K562 (cell line): Measurements from ENCODE around the gene CTF1. TPM values are rescaled to one million over a fixed set of nuclear protein-coding genes. Genes with fewer than 3 reads are reported as not detected.

ENCODE experiments used
- TBP ChIP-seq: optimal IDR thresholded peaks from 2 replicates; pipeline ENCODE3; 2011; ENCODE audit warnings: low read depth, low read length, improper control_type of control experiment
- ZKSCAN8 ChIP-seq: fragments of 200-800 bp; sonication (Bioruptor generic); IDR thresholded peaks from 2 replicates; pipeline ENCODE4 v1.6.1; 2016; ENCODE audit warnings: missing genetic modification characterization, missing compliant biosample characterization
- ZNF282 ChIP-seq: sonication (generic); formaldehyde crosslinking; IDR thresholded peaks from 2 replicates; pipeline ENCODE4 v1.8.1; 2023; ENCODE audit warnings: missing genetic modification reagents
- ZNF696 ChIP-seq: fragments of 250-450 bp; sonication (Bioruptor Pico); conservative IDR thresholded peaks from 2 replicates; pipeline ENCODE4 v1.4.0; 2020; ENCODE audit warnings: mild to moderate bottlenecking, moderate library complexity
- ZNF707 ChIP-seq: fragments of 250-450 bp; sonication (Bioruptor Pico); conservative IDR thresholded peaks from 2 replicates; pipeline ENCODE4 v1.8.0; 2022; ENCODE audit warnings: inconsistent platforms, mild to moderate bottlenecking, moderate library complexity
- polyA plus RNA-seq, 8 experiments: library from polyadenylated mRNA; depleted of rRNA in 4 of 8; stranded (reverse) in 5 of 8; unstranded in 3 of 8; fragments of >200 nt; fragmentation: Nextera tagmentation in 2 of 8; fragmentation: Illumina TruSeq in 1 of 8; extraction: Ambion mirVana in 2 of 8; extraction: Trizol in 1 of 8; gene quantifications; 2 replicates each; pipeline versions ENCODE4 v1.2.1 to v1.2.3, GENCODE V29; 2011 to 2014; ENCODE audit warnings: inconsistent platforms in 1 of 8, missing spikeins in 1 of 8
- total RNA-seq, 7 experiments: library from RNA; depleted of rRNA in 6 of 7; stranded (reverse); fragments of >200 nt in 6 of 7; fragmentation: Illumina TruSeq in 2 of 7; extraction: Trizol in 2 of 7; gene quantifications; 2 replicates each; pipeline versions ENCODE4 v1.2.1 to v1.2.3, GENCODE V29; 2011 to 2021; ENCODE audit warnings: low replicate concordance in 1 of 7
- TF ChIP-seq, protein P1 (sequence below), 2 experiments: IDR thresholded peaks in 1 of 2; conservative IDR thresholded peaks in 1 of 2; 2 replicates each; pipeline ENCODE4 v1.6.1; 2016; ENCODE audit warnings: low read depth in 2 of 2, mild to moderate bottlenecking in 1 of 2, missing compliant biosample characterization in 1 of 2, missing genetic modification characterization in 1 of 2, moderate library complexity in 1 of 2
- TF ChIP-seq, protein P2 (sequence below): conservative IDR thresholded peaks from 2 replicates; pipeline ENCODE4 v1.6.1; 2011; ENCODE audit warnings: low read depth, mild to moderate bottlenecking, low read length; ENCODE audit not compliant: control insufficient read depth
- TF ChIP-seq, protein P3 (sequence below), 2 experiments: fragments of 450-650 bp; formaldehyde crosslinking in 1 of 2; IDR thresholded peaks; 2 replicates each; pipeline versions ENCODE4 v1.4.0 to v1.6.1; 2014 to 2020; ENCODE audit warnings: mild to moderate bottlenecking in 2 of 2, borderline replicate concordance in 1 of 2, low read depth in 1 of 2
- TF ChIP-seq, protein P4 (sequence below): IDR thresholded peaks from 2 replicates; pipeline ENCODE4 v1.6.1; 2011; ENCODE audit not compliant: insufficient read length; ENCODE audit errors: extremely low read depth

The CTF1 gene
- total and polyA plus RNA-seq, 9 of the 15 experiments (the other 6 are each of a cell fraction or from before 2014, with no cell fraction given) = 0.24 to 2.5 (median 0.44) TPM

DNA sequence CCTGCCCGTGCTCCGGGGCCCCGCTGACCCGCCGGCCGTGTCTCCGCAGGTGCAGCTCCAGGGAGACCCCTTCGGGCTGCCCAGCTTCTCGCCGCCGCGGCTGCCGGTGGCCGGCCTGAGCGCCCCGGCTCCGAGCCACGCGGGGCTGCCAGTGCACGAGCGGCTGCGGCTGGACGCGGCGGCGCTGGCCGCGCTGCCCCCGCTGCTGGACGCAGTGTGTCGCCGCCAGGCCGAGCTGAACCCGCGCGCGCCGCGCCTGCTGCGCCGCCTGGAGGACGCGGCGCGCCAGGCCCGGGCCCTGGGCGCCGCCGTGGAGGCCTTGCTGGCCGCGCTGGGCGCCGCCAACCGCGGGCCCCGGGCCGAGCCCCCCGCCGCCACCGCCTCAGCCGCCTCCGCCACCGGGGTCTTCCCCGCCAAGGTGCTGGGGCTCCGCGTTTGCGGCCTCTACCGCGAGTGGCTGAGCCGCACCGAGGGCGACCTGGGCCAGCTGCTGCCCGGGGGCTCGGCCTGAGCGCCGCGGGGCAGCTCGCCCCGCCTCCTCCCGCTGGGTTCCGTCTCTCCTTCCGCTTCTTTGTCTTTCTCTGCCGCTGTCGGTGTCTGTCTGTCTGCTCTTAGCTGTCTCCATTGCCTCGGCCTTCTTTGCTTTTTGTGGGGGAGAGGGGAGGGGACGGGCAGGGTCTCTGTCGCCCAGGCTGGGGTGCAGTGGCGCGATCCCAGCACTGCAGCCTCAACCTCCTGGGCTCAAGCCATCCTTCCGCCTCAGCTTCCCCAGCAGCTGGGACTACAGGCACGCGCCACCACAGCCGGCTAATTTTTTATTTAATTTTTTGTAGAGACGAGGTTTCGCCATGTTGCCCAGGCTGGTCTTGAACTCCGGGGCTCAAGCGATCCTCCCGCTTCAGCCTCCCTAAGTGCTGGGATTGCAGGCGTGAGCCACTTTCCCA, 5.9 kb downstream of the CTF1 start (continued):
- TF ChIP-seq, protein P1, sequence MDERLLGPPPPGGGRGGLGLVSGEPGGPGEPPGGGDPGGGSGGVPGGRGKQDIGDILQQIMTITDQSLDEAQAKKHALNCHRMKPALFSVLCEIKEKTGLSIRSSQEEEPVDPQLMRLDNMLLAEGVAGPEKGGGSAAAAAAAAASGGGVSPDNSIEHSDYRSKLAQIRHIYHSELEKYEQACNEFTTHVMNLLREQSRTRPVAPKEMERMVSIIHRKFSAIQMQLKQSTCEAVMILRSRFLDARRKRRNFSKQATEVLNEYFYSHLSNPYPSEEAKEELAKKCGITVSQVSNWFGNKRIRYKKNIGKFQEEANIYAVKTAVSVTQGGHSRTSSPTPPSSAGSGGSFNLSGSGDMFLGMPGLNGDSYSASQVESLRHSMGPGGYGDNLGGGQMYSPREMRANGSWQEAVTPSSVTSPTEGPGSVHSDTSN (CRISPR knock-in tag; IDR thresholded peaks at IDR 0.05; ENCODE audit: low read depth) = no peak
- TF ChIP-seq, protein P1 (tag; conservative IDR thresholded peaks at IDR 0.05; ENCODE audit: low read depth) = no peak
- TF ChIP-seq ZNF696 (CRISPR knock-in tag) = no peak
- TF ChIP-seq, protein P2, sequence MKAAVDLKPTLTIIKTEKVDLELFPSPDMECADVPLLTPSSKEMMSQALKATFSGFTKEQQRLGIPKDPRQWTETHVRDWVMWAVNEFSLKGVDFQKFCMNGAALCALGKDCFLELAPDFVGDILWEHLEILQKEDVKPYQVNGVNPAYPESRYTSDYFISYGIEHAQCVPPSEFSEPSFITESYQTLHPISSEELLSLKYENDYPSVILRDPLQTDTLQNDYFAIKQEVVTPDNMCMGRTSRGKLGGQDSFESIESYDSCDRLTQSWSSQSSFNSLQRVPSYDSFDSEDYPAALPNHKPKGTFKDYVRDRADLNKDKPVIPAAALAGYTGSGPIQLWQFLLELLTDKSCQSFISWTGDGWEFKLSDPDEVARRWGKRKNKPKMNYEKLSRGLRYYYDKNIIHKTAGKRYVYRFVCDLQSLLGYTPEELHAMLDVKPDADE = peak; percentile 69; the same call in 1 of the 2 replicates
- peak; percentile 38 for TF ChIP-seq TBP
- no peak for TF ChIP-seq ZNF707 (CRISPR knock-in tag)
- TF ChIP-seq ZNF282 (CRISPR knock-in tag) = peak; percentile 55; the same call in 1 of the 2 replicates
- TF ChIP-seq ZKSCAN8 = no peak
- TF ChIP-seq, protein P3, sequence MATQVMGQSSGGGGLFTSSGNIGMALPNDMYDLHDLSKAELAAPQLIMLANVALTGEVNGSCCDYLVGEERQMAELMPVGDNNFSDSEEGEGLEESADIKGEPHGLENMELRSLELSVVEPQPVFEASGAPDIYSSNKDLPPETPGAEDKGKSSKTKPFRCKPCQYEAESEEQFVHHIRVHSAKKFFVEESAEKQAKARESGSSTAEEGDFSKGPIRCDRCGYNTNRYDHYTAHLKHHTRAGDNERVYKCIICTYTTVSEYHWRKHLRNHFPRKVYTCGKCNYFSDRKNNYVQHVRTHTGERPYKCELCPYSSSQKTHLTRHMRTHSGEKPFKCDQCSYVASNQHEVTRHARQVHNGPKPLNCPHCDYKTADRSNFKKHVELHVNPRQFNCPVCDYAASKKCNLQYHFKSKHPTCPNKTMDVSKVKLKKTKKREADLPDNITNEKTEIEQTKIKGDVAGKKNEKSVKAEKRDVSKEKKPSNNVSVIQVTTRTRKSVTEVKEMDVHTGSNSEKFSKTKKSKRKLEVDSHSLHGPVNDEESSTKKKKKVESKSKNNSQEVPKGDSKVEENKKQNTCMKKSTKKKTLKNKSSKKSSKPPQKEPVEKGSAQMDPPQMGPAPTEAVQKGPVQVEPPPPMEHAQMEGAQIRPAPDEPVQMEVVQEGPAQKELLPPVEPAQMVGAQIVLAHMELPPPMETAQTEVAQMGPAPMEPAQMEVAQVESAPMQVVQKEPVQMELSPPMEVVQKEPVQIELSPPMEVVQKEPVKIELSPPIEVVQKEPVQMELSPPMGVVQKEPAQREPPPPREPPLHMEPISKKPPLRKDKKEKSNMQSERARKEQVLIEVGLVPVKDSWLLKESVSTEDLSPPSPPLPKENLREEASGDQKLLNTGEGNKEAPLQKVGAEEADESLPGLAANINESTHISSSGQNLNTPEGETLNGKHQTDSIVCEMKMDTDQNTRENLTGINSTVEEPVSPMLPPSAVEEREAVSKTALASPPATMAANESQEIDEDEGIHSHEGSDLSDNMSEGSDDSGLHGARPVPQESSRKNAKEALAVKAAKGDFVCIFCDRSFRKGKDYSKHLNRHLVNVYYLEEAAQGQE (IDR thresholded peaks at IDR 0.05; ENCODE audit: borderline replicate concordance) = 0 out of 2 replicates have a peak, but pooled peaks have one; percentile 28
- TF ChIP-seq, protein P3 (CRISPR knock-in tag; IDR thresholded peaks at IDR 0.05; ENCODE audit: low read depth) = no peak
- TF ChIP-seq, protein P4, sequence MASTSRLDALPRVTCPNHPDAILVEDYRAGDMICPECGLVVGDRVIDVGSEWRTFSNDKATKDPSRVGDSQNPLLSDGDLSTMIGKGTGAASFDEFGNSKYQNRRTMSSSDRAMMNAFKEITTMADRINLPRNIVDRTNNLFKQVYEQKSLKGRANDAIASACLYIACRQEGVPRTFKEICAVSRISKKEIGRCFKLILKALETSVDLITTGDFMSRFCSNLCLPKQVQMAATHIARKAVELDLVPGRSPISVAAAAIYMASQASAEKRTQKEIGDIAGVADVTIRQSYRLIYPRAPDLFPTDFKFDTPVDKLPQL = no peak
